Mesodermal cell (in vitro differentiated cells): ENCODE data around the gene PACSIN2.

Experiments
- H3K27ac ChIP-seq: 2 replicates; pipeline ENCODE4 v1.7.0; 2013; ENCODE audit warnings: mild to moderate bottlenecking, low read depth, low read length, moderate library complexity; ENCODE audit not compliant: severe bottlenecking
- H3K36me3 ChIP-seq: 2 replicates; pipeline ENCODE4 v1.7.1; 2013; ENCODE audit warnings: mild to moderate bottlenecking, low read length, moderate library complexity; ENCODE audit not compliant: control insufficient read depth, insufficient read depth
- H3K4me1 ChIP-seq: one replicate; pipeline ENCODE4 v1.7.1; 2013; ENCODE audit warnings: mild to moderate bottlenecking, low read length; ENCODE audit not compliant: insufficient read depth, control insufficient read depth, poor library complexity, severe bottlenecking
- H3K4me3 ChIP-seq: 2 replicates; pipeline ENCODE4 v1.7.0; 2013; ENCODE audit warnings: low read length, control low read depth, mild to moderate bottlenecking; ENCODE audit not compliant: insufficient read depth, poor library complexity, severe bottlenecking; ENCODE audit errors: extremely low read depth
- H3K9me3 ChIP-seq: 2 replicates; pipeline ENCODE4 v1.7.1; 2013; ENCODE audit warnings: mild to moderate bottlenecking, low read length, moderate library complexity; ENCODE audit not compliant: control insufficient read depth
- WGBS, 2 experiments: methylation state at CpG; one replicate each; pipeline ENCODE4 v1.1.5; 2013; ENCODE audit warnings: missing lambda C conversion rate in 2 of 2; ENCODE audit not compliant: insufficient coverage in 2 of 2; 5-methylcytosine and 5-hydroxymethylcytosine counted together

The PACSIN2 gene

GRCh38 chr22:43011079-43011478 lies 3.9 kb downstream of the PACSIN2 start:
- no peak overlapping the region for H3K4me3 ChIP-seq
- H3K4me1 ChIP-seq, result peaks cover 37% of the 10 kb centered on the region
- WGBS, 2 experiments, result 87 to 91% methylated on average over 7 of the region's 7 CpGs
- peaks cover 6% of the 10 kb centered on the region for H3K36me3 ChIP-seq
- H3K27ac ChIP-seq, result no peak overlapping the region
- H3K9me3 ChIP-seq, result no peaks in the 10 kb centered on the region

GRCh38 chr22:43009444-43009843 lies 5.5 kb downstream of the PACSIN2 start:
- peaks cover 53% of the 10 kb centered on the region for H3K4me1 ChIP-seq
- 100% methylated on average over 2 of the region's 4 CpGs for WGBS, 2 experiments

GRCh38 chr22:43008921-43009320 lies 6.0 kb downstream of the PACSIN2 start:
- 86 to 92% methylated on average over 1 to 2 of the region's 4 CpGs for WGBS, 2 experiments
- peaks cover 58% of the 10 kb centered on the region for H3K4me1 ChIP-seq

More at GRCh38 chr22:43009444-43009843, 5.5 kb downstream of the PACSIN2 start:
- Histone ChIP-seq H3K27ac (no peak overlapping the region), H3K4me3 (no peak overlapping the region), H3K9me3 (no peaks in the 10 kb centered on the region), H3K36me3 (peaks cover 6% of the 10 kb centered on the region)

GRCh38 chr22:43008509-43008908 lies 6.4 kb downstream of the PACSIN2 start:
- WGBS, 2 experiments, result 100% methylated on average over 1 of the region's 4 CpGs; no CpG with 5 or more reads in 1 of the 2 experiments
- Histone ChIP-seq H3K4me3 (no peak overlapping the region), H3K9me3 (no peaks in the 10 kb centered on the region), H3K27ac (no peak overlapping the region), H3K36me3 (peaks cover 6% of the 10 kb centered on the region), H3K4me1 (peaks cover 60% of the 10 kb centered on the region)

More at GRCh38 chr22:43008921-43009320, 6.0 kb downstream of the PACSIN2 start:
- Histone ChIP-seq H3K36me3 (peaks cover 6% of the 10 kb centered on the region), H3K9me3 (no peaks in the 10 kb centered on the region), H3K27ac (no peak overlapping the region), H3K4me3 (no peak overlapping the region)

GRCh38 chr22:43007519-43008102 lies 7.3 kb downstream of the PACSIN2 start:
- Histone ChIP-seq H3K4me3 (no peak overlapping the region), H3K36me3 (no peaks in the 10 kb centered on the region), H3K27ac (peak overlapping the region; percentile 59), H3K9me3 (no peaks in the 10 kb centered on the region), H3K4me1 (peaks cover 61% of the 10 kb centered on the region)
- 75 to 93% methylated on average over 4 to 5 of the region's 5 CpGs for WGBS, 2 experiments

GRCh38 chr22:43006753-43007152 lies 8.2 kb downstream of the PACSIN2 start:
- Histone ChIP-seq H3K4me3 (no peak overlapping the region), H3K9me3 (no peaks in the 10 kb centered on the region), H3K27ac (no peak overlapping the region), H3K36me3 (no peaks in the 10 kb centered on the region), H3K4me1 (peaks cover 70% of the 10 kb centered on the region)
- WGBS, 2 experiments, result 94% methylated on average over 5 to 6 of the region's 7 CpGs

GRCh38 chr22:43006016-43006505 lies 8.9 kb downstream of the PACSIN2 start:
- Histone ChIP-seq H3K9me3 (no peaks in the 10 kb centered on the region), H3K36me3 (no peaks in the 10 kb centered on the region), H3K27ac (no peak overlapping the region), H3K4me3 (no peak overlapping the region), H3K4me1 (peaks cover 73% of the 10 kb centered on the region)
- WGBS, 2 experiments, result 93% methylated on average over 5 of the region's 5 CpGs

- Histone ChIP-seq H3K36me3 (no peaks in the 10 kb centered on the region), H3K27ac (no peak overlapping the region), H3K4me3 (no peak overlapping the region), H3K4me1 (peaks cover 78% of the 10 kb centered on the region), H3K9me3 (no peaks in the 10 kb centered on the region)
- WGBS, 2 experiments, result 60 to 93% methylated on average over 2 of the region's 2 CpGs
Measured at GRCh38 chr22:43005106-43005505, 9.8 kb downstream of the PACSIN2 start.

- H3K36me3 ChIP-seq, result no peaks in the 10 kb centered on the region
- H3K4me1 ChIP-seq, result peaks cover 84% of the 10 kb centered on the region
- WGBS, 2 experiments, result 91 to 95% methylated on average over 8 to 11 of the region's 13 CpGs
- no peaks in the 10 kb centered on the region for H3K9me3 ChIP-seq
- H3K27ac ChIP-seq, result peak overlapping the region; percentile 78
- no peak overlapping the region for H3K4me3 ChIP-seq
Measured at GRCh38 chr22:43004362-43005035, 10.4 kb downstream of the PACSIN2 start.

- Histone ChIP-seq H3K4me3 (no peak overlapping the region), H3K27ac (peak overlapping the region; percentile 89), H3K4me1 (peaks cover 92% of the 10 kb centered on the region), H3K9me3 (peaks cover 6% of the 10 kb centered on the region), H3K36me3 (peaks cover 3% of the 10 kb centered on the region)
- WGBS, 2 experiments, result 0 to 29% methylated on average over 2 to 5 of the region's 5 CpGs
Measured at GRCh38 chr22:43002202-43002586, 12.8 kb downstream of the PACSIN2 start.
